HG02759 (cell line): ENCODE results near the gene GSG1L.

ENCODE experiments used
- ATAC-seq: cut with Tn5 transposase; IDR thresholded peaks from one replicate; pipeline ENCODE4 v1.9.1; 2021; ENCODE audit warnings: mild to moderate bottlenecking, moderate library complexity; ENCODE audit not compliant: unreplicated experiment

The GSG1L gene

GRCh38 chr16:27779641-27780164 lies 283.8 kb downstream of the GSG1L start:
- ATAC-seq: no peak

- ATAC-seq: no peak
Observed at GRCh38 chr16:27778926-27779570, 284.5 kb downstream of the GSG1L start.

DNA sequence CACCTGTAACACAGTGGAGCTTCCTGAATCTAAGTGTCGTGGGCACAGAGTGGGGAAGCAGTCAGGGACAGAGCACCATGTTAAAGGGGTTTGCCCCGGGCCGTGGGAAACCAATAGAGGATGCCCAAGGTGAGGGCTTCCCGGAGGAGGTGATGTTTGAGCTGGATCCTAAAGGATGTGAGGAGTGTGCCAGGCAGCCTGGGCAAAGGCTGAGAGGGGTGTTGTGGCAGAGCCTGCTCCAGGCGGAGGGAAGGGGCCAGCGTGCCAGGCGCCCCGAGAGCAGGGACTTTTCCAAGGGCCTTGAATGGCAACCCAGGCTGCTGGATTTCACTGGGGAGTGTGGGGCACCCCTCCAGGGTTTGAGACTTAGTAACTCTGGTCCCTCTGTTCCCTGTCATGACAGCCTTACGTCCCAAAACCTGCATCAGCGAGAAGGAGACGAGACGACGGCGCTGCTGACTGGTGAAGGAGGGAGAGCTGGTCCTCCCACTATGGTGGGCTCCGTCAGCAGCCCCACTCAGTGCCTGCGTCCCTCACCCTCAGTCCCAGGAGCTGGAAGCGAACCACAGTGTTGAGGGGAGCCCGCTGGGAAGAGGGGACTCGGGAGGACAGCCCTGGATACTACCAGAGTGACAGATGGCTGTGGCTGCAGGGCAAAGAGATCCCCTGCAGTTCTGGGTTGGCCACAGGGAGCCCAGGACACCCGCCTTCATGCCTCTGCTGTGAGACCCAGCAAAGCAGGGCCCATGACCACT lies 285.2 kb downstream of the GSG1L start:
- ATAC-seq: no peak

DNA sequence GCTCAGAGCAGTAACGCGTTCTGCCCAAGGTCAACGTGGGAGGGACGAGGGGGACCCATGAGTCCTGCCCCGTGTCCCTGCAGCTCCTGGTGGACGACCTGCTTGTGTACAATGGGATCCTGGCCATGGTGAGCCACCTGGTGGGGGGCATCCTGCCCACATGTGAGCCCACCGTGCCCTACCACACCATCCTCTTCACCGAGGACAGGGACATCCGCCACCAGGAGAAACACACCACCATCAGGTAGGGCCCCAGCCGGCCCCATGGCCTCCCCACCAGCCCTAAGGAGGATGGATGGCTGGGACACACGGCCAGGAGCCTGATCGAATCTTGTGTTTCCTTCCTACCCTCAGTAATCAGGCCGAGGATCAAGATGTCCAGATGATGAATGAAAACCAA lies 286.0 kb downstream of the GSG1L start:
- no peak for ATAC-seq

GRCh38 chr16:27776556-27777225 lies 286.8 kb downstream of the GSG1L start:
- no peak for ATAC-seq

DNA sequence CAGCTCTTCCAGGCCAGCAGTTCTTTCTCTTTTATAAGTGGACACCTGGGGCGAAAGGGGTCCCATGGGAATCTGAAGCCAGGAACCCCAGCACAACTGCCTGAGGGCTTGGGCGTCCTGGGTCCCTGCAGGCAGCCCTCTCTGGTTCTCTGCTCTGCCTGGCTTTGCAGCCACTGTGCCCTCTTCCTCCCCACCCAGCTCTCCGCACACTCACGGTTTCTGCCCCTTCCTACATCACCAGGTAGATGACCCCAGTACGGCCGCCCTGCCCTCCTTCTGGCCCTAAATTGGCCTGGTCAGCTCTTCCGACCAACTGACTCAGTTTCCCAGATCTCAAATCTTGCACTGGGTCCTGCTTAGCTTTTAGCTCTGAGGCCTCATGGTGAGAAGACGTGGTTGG lies 288.3 kb downstream of the GSG1L start:
- no peak for ATAC-seq

GRCh38 chr16:27774779-27775178 lies 288.7 kb downstream of the GSG1L start:
- ATAC-seq: no peak

DNA sequence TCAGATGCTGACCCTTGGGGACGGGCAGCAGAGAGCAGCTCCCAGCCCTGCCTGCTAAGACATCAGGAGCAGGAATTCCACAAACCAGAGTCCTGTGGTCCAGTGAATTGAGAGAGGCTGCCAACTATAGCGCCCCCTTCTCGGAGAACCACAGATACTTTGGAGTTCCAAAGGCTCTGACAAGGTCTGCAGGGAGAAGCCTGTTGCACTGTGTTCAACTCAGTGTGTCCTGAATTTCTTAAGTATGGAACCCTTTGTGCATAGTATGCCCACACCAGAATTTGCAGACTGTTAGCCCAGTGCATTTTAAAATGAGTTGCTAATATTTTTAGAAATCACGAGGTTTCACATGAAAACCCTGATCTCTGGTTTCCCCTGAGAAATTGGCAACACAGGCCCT lies 290.2 kb downstream of the GSG1L start:
- no peak for ATAC-seq

DNA sequence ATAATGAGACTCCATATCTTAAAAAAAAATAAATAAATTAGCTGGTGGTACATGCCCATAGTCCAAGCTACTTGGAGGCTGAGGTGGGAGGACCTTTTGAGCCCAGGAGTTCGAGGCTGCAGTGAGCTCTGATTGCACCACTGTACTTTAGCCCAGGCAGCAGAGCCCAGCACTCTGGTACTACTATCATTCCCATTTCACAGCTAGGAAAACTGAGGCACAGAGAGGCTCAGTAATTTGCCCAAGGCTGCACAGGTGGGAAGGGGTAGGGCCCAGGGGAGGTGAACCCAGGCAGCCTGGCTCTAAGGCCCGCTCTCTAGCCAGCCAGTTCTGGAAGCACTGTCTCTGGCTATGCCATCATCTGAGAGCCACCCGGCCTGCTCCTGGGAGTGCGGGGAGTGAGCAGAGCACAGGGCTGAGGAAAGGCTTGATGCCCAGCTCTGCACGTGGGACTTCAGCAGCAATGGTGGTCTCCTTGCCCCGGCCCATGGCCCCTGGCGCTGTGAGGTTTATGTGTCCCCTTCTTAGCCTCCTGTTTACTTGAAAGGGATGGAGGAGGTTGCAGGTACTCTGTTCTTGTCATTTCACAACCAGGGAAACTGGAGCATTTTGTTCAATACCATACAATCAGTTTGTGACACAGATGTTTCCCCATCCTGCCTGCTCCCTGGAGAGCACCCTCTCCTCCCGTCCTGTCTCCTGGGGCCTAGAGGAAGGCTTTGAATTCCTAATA lies 291.3 kb downstream of the GSG1L start:
- no peak for ATAC-seq

GRCh38 chr16:27771201-27771910 lies 292.2 kb downstream of the GSG1L start:
- ATAC-seq: no peak

DNA sequence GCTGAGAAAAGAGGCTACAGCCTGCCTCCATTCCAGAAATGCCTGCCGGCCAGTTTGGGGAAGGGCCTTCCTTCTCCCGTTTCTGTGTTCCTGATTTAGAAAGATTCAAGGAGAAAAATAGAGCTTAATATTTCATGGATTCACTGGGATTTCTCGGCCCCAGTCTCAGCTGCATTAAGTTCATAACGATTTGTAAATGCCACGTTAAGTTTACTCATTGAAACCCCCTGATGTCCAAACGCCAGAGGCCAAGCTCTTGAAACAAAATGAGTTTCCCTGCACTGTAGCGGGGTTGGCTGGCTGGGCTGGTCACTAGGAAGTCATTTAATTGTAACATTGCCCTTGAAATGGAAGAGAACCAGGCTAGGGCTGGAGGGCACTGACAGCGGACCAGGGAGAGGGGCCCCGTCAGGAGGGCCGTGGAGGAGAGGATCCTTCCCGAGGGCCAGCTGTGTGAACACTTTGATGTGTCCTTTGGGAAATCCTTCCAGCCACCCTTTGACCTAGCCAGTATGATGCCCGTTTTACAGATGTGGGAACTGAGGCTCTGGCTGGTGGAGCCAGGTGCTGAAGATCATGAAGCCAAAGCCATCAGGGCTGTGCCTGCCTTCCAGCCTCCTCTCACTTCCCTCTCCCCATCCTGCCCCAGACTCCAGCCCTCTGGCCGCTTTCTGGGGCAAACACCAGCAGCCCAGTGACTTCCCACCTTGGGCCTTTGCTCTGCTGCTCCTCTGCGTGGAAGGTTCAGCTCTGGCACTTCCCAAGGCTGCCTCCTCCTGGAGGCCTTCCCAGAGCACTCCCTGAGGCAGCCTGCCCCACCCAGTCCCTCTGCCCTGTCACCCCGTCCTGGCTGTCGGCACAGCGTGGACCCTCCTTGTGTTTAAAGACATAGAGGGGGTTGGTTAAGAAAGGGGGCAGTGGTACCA lies 293.0 kb downstream of the GSG1L start:
- ATAC-seq: no peak

- no peak for ATAC-seq
Observed at GRCh38 chr16:27769561-27770255, 293.8 kb downstream of the GSG1L start.

DNA sequence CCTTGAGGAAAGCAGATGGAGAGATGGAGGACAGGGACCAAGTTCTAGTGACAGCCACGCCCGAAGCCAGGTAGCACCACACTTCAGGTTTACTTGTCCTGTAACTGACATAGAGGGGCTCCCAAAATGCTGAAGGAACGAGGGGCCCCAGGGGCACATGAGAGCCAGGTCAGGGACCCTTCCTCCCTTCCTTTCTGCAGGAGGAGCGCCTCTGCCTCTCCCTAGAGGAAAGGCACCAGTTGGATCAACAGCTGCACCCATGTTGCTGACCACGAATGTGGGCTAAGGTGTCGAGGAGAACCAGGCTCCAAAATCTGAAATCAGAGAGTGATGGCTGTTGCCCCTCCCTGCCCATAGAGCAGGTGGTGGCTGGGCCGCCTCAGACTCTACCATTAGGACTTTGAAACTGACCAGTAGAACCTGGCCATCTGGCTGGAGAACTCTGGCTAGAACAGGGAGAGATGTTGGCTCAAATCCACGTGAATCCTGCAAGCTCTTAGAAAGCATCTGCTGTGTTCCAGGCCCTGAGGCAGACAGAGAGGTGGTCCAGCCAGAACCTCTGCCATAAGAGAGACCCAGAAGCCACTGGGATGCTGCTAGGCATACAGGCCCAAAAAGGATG lies 294.8 kb downstream of the GSG1L start:
- ATAC-seq: no peak

DNA sequence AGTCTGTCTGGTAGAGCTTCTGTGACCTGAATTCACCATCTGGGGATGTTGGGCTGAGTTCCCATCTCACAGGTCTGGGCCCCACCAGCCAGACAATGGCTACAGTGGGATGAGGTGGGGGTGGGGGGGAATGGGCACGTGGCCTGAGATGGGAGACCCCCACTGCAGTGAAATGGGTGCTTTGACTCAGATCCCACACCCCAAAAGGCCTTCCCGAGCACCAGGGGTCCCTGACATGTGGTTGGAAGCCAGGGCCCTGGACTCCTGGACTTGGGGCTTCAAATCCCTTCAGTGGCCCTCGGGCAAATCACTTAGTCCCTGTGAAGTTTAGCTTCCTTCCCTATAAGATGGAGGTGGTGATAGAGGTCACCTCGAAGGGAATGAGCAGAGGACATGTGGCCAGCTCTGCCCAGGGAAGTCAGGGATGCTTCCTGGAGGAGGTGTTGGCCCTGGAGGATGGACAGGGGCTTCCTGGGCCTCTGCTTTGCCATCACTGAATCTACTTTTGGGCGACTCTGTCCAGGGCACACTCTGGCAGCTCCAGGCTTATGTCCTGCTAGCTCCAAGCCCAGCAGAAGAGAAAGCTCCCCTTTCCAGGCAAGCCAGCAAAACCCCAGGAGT lies 295.4 kb downstream of the GSG1L start:
- no peak for ATAC-seq

GRCh38 chr16:27767081-27767480 lies 296.4 kb downstream of the GSG1L start:
- ATAC-seq: no peak

- ATAC-seq: no peak
Observed at GRCh38 chr16:27766236-27766925, 297.1 kb downstream of the GSG1L start.

GRCh38 chr16:27764869-27765675 lies 298.4 kb downstream of the GSG1L start:
- no peak for ATAC-seq
